KOPT-K1 (cell line): Measurements from ENCODE around the gene NR3C2.
"Not testable (repeated sequence)": the region's sequence is repeated elsewhere in the genome, so short reads cannot be mapped to it uniquely, and the experiment has no call there.

Experiments used
- H3K27ac ChIP-seq: fragments of 200-600 bp; sonication (generic); 2 replicates; pipeline ENCODE4 v1.5.1; 2016; ENCODE audit warnings: antibody characterized with exemption, mild to moderate bottlenecking, low read depth, low read length; ENCODE audit not compliant: poor library complexity, severe bottlenecking
- H3K36me3 ChIP-seq: fragments of 200-600 bp; sonication (generic); 2 replicates; pipeline ENCODE4 v1.5.1; 2017; ENCODE audit warnings: antibody characterized with exemption, mild to moderate bottlenecking, low read length, moderate library complexity; ENCODE audit not compliant: insufficient read depth
- H3K9me3 ChIP-seq: fragments of 200-600 bp; sonication (generic); 2 replicates; pipeline ENCODE4 v1.5.1; 2017; ENCODE audit warnings: antibody characterized with exemption, low read length, mild to moderate bottlenecking; ENCODE audit not compliant: insufficient read depth, poor library complexity, severe bottlenecking

NR3C2 gene

DNA sequence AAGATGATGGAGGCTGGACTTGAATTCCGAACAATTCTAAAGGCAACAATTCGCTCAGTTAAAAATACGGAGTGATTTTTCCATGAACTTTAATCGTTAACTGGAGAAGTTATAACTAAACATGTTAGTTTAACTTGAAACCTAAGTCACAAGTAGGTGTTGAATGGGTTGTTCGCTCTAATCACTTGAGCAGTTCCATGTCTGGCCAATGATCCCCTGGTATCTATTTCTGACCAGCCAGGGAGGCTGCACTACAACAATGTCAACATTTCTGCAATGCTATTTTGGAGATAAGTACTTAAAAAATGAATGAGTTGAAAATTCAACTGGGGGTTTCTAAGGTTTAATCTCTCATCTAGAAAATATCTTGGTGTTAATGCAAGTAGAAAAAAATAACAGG is 112.5 kb downstream of the NR3C2 start:
- Histone ChIP-seq H3K9me3 (no peaks in the 10 kb centered on the region), H3K27ac (no peak overlapping the region), H3K36me3 (no peaks in the 10 kb centered on the region)

DNA sequence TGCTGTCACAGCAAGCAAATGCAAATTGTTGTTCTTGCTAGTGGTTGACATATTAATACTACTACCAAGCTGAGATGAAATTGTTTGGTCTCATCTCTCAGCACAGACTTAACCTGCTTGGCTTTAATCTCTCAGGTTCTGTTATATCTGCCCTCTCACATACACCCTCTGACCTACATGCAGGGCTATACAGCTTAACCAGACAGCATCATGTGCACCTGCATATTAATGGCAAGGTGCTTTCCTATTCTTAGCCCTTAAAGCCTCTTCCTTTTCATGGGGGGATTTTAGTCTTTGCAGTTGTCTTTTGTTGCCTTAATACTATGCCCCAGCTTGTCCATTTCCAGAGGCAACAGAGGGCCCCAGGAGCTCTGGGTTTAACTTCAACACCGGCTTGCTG is 114.5 kb downstream of the NR3C2 start:
- no peak overlapping the region for H3K27ac ChIP-seq
- H3K9me3 ChIP-seq, result no peaks in the 10 kb centered on the region

DNA sequence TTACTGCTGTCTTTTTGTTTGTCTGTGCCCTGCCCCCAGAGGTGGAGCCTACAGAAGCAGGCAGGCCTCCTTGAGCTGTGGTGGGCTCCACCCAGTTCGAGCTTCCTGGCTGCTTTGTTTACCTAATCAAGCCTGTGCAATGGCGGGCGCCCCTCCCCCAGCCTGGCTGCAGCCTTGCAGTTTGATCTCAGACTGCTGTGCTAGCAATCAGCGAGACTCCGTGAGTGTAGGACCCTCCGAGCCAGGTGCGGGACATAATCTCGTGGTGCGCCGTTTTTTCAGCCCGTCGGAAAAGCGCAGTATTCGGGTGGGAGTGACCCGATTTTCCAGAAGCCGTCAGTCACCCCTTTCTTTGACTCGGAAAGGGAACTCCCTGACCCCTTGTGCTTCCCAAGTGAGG is 118.9 kb downstream of the NR3C2 start:
- not testable (repeated sequence) for H3K9me3 ChIP-seq, H3K36me3 ChIP-seq, H3K27ac ChIP-seq

More for the DNA sequence above, 114.5 kb downstream of the NR3C2 start:
- no peaks in the 10 kb centered on the region for H3K36me3 ChIP-seq

DNA sequence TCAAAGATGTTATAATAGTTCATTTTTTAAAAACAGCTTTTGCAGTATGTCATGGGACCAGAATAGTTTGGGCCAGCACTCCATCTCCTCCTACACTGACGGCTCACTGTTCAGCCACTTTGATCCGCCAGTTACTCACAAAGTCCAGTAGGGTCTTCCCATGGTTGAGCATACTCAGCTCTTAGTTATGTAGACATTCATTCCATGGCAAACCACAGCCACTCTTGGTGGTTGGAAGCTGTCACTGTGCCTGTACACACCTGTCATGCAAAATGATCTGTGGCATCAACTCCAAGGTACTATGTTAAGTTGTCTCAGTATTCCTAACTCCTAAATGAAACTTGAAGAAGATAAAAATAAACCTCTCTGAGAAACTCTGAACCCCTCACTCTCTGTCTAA is 127.2 kb downstream of the NR3C2 start:
- no peak overlapping the region for H3K27ac ChIP-seq
- no peaks in the 10 kb centered on the region for H3K9me3 ChIP-seq
- no peaks in the 10 kb centered on the region for H3K36me3 ChIP-seq

DNA sequence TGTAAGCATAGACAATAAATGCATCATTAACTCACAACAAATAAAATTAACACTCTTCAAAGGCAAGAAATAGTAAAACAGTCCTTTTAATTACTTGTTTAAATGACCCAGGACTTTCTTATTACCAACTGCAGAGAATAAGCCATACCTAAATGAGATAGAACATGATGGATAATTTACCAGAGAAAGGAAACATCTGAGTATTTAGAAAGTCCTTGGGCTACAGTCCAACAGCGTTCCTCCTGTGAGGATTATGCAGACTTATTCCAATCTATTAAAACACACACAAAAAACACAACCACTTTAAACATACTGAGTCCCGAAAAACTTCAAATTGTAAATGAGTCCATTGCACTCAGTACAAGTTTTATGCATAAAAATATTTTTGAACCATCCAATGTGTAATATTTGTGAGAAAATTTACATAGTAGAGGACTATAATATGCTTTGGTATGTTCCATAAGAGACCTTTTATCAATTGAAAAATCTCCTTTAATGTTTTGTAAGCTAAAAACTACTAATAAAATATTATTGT is 129.2 kb downstream of the NR3C2 start:
- no peaks in the 10 kb centered on the region for H3K36me3 ChIP-seq
- no peaks in the 10 kb centered on the region for H3K9me3 ChIP-seq
- H3K27ac ChIP-seq, result no peak overlapping the region

DNA sequence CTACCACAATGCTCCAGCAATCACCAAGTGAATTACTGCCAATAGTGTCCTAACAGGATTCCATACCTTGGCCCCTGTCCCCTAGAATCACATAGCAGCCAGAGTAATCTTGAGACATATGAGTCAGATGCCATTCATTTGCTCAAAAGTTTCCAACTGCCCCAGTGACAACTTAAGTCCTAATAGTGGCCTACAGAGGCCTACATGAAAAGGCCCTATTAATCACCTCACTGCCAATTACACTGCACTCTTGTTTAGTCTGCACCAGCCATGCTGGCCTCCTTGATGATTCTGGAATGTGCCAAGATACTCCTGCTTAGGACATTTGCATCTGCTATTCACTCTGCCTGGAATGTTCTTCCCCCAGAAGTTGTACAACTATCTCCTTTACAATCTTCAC is 130.7 kb downstream of the NR3C2 start:
- no peaks in the 10 kb centered on the region for H3K36me3 ChIP-seq
- no peaks in the 10 kb centered on the region for H3K9me3 ChIP-seq
- no peak overlapping the region for H3K27ac ChIP-seq

DNA sequence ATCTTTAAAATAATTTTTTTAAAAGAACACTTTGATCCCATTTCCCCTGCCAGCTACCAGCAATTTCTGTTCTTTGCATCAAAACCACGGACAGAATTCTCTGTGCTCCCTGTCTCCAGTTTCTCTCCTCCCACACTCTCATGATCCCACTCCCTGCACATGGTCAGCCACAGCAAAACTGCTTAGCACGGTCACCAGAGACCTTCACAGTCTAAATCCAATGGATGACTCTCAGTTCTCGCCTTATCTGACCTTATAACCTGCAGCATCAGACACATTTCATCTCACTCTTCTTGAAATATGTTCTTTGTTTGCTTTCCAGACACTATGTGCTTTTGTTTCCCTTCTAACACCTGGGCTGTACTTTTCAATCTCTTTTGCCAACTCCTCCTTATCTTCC is 131.5 kb downstream of the NR3C2 start:
- no peaks in the 10 kb centered on the region for H3K36me3 ChIP-seq
- no peak overlapping the region for H3K27ac ChIP-seq
- no peaks in the 10 kb centered on the region for H3K9me3 ChIP-seq

DNA sequence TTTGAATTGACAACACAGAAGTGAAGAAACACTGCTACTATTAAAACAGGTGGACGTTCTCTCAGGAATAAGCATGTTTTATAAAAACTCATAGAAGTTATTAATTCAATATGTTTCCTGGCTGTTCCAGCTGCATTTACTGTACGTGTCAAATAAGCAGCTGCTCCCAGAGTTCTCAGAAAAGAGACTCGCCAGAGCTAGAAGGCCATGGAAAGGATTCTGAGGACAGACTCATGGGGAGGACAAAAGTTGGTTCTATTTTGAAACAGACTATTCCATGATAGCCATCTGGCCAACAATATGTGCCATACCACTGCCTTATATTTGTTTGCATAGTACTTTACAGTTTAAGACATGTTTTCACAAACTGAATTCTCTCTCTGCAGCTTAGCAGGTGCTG is 136.5 kb downstream of the NR3C2 start:
- Histone ChIP-seq H3K9me3 (peaks cover 7% of the 10 kb centered on the region), H3K27ac (no peak overlapping the region), H3K36me3 (no peaks in the 10 kb centered on the region)

DNA sequence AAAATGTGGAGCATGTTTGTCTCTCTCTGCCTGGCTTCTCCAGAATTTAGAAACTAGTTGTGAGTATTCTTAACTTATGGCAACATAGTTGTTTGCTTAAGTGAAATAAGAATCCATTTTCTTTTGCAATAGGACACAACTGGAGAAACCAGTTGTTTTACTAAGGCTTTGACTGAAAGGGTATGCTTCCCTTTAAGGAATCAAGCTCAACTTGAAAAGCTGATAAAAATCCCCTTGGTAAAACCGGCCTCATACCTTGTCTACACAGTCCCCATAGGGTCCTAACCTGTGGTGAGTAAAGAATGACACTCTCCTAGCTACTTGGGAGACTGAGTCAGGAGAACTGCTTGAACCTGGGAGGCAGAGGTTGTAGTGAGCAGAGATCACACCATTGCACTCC is 139.8 kb downstream of the NR3C2 start:
- Histone ChIP-seq H3K36me3 (no peaks in the 10 kb centered on the region), H3K9me3 (peaks cover 16% of the 10 kb centered on the region), H3K27ac (no peak overlapping the region)

DNA sequence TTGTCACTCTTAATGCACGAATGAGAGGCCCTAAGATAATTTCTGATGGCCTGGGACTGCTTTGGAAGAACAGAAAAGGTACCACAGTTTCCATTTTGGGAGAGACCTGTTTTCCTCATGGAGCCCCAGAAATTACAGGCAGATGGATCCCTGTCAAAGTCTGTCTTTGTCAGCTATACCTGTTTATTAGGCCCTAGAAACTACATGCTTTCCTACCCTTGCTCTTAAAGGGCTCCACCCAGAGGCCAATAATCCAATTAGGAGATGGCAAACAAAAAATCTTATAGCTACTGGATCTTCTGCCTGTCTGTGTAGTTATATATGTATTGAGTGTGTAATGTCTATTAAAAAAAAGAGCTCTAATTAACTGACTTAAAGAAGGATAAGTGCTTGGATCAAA is 141.3 kb downstream of the NR3C2 start:
- no peaks in the 10 kb centered on the region for H3K36me3 ChIP-seq
- no peak overlapping the region for H3K27ac ChIP-seq
- peaks cover 16% of the 10 kb centered on the region for H3K9me3 ChIP-seq

DNA sequence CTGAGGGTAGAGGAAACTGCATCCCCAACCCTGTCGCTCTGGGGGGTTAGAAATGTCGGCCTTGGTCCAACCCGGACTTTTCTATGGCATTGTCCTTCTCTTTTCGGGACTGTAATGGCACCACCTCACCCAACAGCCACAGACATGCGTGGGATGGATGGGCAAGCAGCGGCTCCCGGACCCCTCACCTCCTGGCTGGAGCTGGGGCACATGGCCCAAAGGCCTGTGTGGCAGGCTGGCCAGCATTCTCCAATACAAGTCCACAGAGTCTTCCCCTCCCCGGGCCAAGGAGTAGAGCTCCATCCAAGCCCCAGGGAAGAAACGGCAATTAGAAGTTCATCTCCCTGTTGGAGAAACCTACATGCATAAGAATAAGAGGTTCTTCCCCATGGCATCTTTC is 142.9 kb downstream of the NR3C2 start:
- peaks cover 16% of the 10 kb centered on the region for H3K9me3 ChIP-seq
- no peaks in the 10 kb centered on the region for H3K36me3 ChIP-seq
- H3K27ac ChIP-seq, result no peak overlapping the region

DNA sequence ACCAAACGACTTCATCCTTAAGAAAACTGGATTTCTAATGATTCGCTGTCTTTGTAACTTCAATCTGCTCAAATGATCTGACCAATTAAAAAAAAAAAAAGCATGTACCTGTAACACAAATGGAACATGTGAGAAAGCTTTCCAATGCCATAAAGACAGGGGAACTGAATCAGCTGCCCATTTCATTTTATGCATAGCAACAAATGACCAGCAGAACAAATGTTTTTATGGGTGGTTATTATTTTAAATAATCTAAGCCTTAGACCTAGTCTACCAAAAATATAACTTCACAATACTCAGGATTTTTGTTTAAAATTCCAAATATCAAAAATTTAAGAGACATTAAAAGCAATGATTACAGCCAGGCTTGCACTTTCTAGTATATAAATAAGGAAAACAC is 145.7 kb downstream of the NR3C2 start:
- Histone ChIP-seq H3K27ac (no peak overlapping the region), H3K9me3 (peaks cover 16% of the 10 kb centered on the region)

DNA sequence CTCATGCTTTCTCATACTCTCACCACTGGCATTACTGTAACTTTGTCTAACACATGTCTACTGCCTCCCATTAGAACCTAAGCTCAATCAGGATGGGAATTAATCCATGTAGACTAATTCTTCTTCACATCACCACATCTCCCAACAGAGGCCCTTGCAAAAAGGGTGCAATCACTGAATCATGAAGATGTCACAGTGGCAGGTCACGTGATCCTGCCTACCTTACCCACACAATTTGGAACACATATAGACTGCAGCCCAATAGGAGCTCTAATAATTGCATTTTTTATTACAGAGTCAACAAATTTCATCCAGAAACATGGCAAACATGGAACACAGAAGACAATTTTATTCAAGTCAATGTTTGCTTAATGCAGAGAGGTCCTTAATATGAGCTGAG is 146.6 kb downstream of the NR3C2 start:
- H3K9me3 ChIP-seq, result peaks cover 9% of the 10 kb centered on the region
- H3K27ac ChIP-seq, result no peak overlapping the region
- no peaks in the 10 kb centered on the region for H3K36me3 ChIP-seq

More for the DNA sequence above, 145.7 kb downstream of the NR3C2 start:
- H3K36me3 ChIP-seq, result no peaks in the 10 kb centered on the region

DNA sequence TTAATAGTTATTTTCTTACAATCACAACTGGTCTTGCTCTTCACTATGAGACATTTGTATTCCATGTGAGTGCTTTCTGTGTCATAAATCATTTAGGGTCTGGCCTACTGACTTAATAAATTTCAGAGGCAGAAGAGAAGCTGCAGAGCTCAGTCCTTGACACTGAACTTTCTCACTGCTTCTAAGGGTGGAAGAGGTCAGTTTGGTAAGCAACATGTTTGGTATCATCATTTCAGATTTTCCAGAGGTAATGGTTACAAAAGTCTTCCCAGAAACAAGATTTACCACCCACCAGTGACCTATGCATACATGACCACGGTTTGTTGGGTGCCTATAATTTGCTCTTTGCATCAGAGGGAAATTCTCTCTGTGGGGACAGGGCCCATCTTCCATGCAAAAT is 148.6 kb downstream of the NR3C2 start:
- H3K9me3 ChIP-seq, result no peaks in the 10 kb centered on the region
- no peaks in the 10 kb centered on the region for H3K36me3 ChIP-seq
- H3K27ac ChIP-seq, result no peak overlapping the region

DNA sequence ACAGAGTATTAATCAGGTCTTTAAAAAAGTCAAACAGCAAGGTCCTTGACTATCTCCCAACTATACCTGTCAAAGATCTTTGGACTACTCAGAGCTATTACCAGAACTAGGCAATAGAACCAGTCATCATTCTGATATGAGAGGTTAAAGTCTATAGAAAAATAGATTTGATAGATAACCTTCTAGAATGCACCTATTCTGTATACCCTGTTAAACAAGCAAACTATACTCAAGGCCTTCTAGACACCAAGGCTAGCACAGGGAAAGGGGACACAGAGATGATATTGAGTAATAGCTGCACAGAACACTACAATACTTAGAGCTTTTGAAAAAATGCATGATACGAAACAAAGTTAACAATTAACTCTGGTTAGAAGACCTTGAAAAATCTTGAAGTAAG is 149.5 kb downstream of the NR3C2 start:
- Histone ChIP-seq H3K36me3 (no peaks in the 10 kb centered on the region), H3K27ac (no peak overlapping the region), H3K9me3 (no peaks in the 10 kb centered on the region)

DNA sequence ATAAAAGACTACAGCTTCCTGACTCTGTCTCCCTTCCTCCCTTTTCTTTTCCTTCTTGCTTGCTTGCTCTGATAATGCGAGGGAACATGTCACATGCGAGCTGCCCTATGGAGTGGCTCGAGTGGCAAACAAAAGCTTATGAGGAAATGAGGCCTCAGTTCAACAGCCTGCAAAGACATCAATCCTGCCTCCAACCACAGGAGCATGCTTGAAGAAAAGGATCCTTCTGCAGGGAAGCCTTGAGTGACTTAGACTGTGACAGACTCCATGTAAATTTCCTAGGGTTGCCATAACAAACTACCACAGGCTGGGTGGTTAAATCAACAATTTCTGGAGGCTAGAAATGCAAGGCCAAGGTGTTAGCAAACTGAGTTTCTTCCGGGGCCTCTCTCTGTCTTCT is 152.5 kb downstream of the NR3C2 start:
- no peak overlapping the region for H3K27ac ChIP-seq
- no peaks in the 10 kb centered on the region for H3K9me3 ChIP-seq
- H3K36me3 ChIP-seq, result no peaks in the 10 kb centered on the region

DNA sequence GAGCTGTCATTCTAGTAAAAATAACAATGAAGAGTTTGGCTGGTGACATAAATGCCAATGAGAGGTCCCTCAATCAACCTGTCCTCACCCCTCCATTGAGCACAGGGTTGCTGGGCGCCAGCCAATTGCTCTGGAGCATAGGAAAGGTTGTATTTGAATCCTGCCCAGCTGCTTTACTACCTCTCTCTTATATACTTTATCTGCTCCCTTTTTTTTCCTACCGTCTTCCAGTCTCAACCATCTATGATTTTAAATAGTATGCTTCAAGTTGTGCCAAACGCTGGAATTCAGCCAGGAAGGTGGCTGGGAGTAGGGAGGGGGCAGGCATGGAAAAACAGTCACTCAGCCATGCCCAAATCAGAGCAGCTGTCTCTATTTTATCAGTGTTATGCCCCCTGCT is 153.8 kb downstream of the NR3C2 start:
- H3K27ac ChIP-seq, result no peak overlapping the region

More for the DNA sequence above, 153.8 kb downstream of the NR3C2 start:
- Histone ChIP-seq H3K9me3 (no peaks in the 10 kb centered on the region), H3K36me3 (no peaks in the 10 kb centered on the region)
